Kidney (tissue), 14 donors: ENCODE results near the gene CPLX1. TPM values are rescaled to one million over a fixed set of nuclear protein-coding genes. Genes with fewer than 3 reads are reported as not detected.
A peak's percentile ranks its signal among the peaks of the same experiment; 100 is the strongest.

Experiments used
- DNase-seq, 5 donors: peaks; one replicate each; pipeline ENCODE4 v3.0.0-alpha.2; 2013 to 2020
- FAIRE-seq: peaks from 2 replicates; lab custom pipeline; 2012; peaks lifted over from hg19 to GRCh38; lab: Jason Lieb, UNC
- H3K27ac ChIP-seq, 2 donors: one replicate each; pipeline ENCODE4 v1.7.0; 2013; ENCODE audit warnings: low read depth in 2 of 2, low read length in 2 of 2, inconsistent platforms in 1 of 2
- H3K27me3 ChIP-seq: one replicate; pipeline ENCODE4 v1.7.1; 2013; ENCODE audit warnings: low read length, inconsistent platforms; ENCODE audit not compliant: control insufficient read depth, insufficient read depth
- H3K36me3 ChIP-seq, 3 donors: one replicate each; pipeline versions ENCODE4 v1.7.0 to v1.7.1; 2013; ENCODE audit warnings: low read length in 3 of 3, control low read depth in 1 of 3, inconsistent platforms in 1 of 3; ENCODE audit not compliant: insufficient read depth in 3 of 3, control insufficient read depth in 2 of 3
- H3K4me1 ChIP-seq, 3 donors: one replicate each; pipeline versions ENCODE4 v1.7.0 to v1.7.1; 2013; ENCODE audit warnings: low read length in 3 of 3, inconsistent platforms in 1 of 3, low read depth in 1 of 3; ENCODE audit not compliant: control insufficient read depth in 2 of 3, insufficient read depth in 2 of 3
- H3K4me3 ChIP-seq, 3 donors: one replicate each; pipeline versions ENCODE4 v1.7.0 to v1.8.1; 2013; ENCODE audit warnings: low read length in 3 of 3, control low read depth in 1 of 3, inconsistent platforms in 1 of 3
- H3K9ac ChIP-seq, 3 donors: one replicate each; pipeline versions ENCODE4 v1.7.0 to v1.7.1; 2013; ENCODE audit warnings: low read length in 3 of 3, control low read depth in 1 of 3, inconsistent platforms in 1 of 3
- H3K9me3 ChIP-seq, 3 donors: one replicate each; pipeline versions ENCODE4 v1.7.0 to v1.7.1; 2013; ENCODE audit warnings: low read length in 3 of 3, control low read depth in 1 of 3, inconsistent platforms in 1 of 3; ENCODE audit not compliant: control insufficient read depth in 2 of 3, insufficient read depth in 1 of 3
- intact Hi-C: fragments of 100-400 bp; cut with DNase I; formaldehyde crosslinking; loops from one replicate; pipeline ENCODE4 v1.11.1; 2022
- polyA plus RNA-seq: library from polyadenylated mRNA; stranded (reverse); fragments of 350-450 nt; fragmentation: Illumina TruSeq; extraction: RNeasy Lipid Tissue Mini Kit (QIAGEN cat#74804); gene quantifications from one replicate; pipeline ENCODE4 v1.2.3, GENCODE V29; 2014; ENCODE audit warnings: low read depth, low replicate concordance; ENCODE audit not compliant: insufficient read depth
- total RNA-seq: library from RNA; stranded (reverse); fragmentation: NEBNext Ultra II Directional; extraction: Animal tissue kit (Norgen Biotek cat#: 25700); gene quantifications from one replicate; pipeline ENCODE4 v1.2.1, GENCODE V29; 2021
- TF ChIP-seq, protein P1 (sequence below): IDR thresholded peaks from 3 replicates; pipeline ENCODE4 v1.5.1; 2012; ENCODE audit warnings: mild to moderate bottlenecking, moderate library complexity, borderline replicate concordance; ENCODE audit not compliant: insufficient read depth; ENCODE audit errors: extremely low read depth
- donor health status: control.
- donor health status: control.
- donor health status: control.
- donor health status: control.
- donor health status: control.
- donor health status: DM: yes; HTN: yes; CAD: no.
- donor health status: Normal renal cell carcinoma (clear cell type).

Gene CPLX1
- total and polyA plus RNA-seq, 2 donors from 2014 or later, result 3.9 to 10.2 TPM

DNA sequence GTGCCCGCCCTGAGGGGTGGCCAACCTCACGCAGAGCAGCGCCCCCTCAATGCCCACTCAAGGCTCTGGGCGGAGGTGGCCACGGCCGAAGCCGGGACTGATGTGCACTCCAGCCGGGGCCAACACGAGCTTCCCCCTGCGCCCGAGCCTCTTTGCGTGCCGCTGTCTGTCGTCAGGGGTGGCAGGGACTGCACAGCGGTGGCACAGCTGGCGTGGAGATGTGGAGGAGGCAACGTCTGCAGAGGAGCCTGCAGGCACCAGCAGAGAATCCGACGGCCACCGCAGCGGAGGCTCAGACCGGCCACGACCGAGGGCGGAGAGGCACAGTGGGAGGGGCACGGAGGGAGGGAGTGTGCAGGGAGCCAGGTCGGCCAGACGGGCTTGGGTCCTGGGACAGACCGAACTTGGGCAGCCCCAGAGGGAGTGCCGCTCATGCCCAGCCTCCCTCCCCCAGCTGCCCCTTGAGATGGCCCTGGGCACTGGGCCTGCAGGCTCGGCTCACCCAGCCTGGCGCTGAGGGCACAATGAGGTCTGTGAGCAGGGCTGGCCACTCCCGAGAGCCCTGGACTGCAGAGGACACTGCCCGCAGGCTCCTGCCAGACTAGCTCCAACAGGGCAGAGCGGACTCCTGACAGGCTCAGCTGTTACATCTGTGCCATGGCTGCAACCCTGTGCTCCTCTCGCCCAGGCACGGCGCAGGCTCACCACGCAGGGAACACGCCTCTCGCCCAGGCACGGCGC, 46.5 kb upstream of the CPLX1 start:
- no peak for FAIRE-seq

DNA sequence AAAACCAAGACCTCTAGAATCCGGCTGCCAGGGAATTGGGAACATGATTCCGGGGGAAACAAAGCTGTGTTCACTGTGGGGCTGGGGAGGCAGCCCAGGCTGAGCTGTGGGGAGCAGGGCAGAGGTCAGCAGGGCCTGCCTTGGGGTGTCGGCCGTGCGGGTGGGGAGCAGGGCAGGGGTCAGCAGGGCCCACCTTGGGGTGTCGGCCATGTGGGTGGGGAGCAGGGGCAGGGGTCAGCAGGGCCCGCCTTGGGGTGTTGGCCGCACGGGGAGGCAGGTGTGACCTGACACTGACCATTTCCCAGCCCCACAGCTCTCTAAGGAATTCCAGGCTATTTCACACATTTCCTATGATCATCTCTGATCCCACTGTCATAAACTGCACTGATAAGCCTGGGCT, 45.6 kb upstream of the CPLX1 start:
- Histone ChIP-seq H3K9me3 (peaks cover 0 to 7% (median 0%) of the 10 kb centered on the region in 3 donors), H3K9ac (no peak overlapping the region), H3K36me3 (peaks cover 16 to 34% (median 27%) of the 10 kb centered on the region in 3 donors), H3K4me3 (no peak overlapping the region), H3K4me1 (peaks cover 0 to 6% (median 2%) of the 10 kb centered on the region in 3 donors), H3K27ac (no peak overlapping the region), H3K27me3 (no peaks in the 10 kb centered on the region)
- DNase-seq (no peak), FAIRE-seq (no peak)
- intact Hi-C loops, result no loop called here
- TF ChIP-seq, protein P1, sequence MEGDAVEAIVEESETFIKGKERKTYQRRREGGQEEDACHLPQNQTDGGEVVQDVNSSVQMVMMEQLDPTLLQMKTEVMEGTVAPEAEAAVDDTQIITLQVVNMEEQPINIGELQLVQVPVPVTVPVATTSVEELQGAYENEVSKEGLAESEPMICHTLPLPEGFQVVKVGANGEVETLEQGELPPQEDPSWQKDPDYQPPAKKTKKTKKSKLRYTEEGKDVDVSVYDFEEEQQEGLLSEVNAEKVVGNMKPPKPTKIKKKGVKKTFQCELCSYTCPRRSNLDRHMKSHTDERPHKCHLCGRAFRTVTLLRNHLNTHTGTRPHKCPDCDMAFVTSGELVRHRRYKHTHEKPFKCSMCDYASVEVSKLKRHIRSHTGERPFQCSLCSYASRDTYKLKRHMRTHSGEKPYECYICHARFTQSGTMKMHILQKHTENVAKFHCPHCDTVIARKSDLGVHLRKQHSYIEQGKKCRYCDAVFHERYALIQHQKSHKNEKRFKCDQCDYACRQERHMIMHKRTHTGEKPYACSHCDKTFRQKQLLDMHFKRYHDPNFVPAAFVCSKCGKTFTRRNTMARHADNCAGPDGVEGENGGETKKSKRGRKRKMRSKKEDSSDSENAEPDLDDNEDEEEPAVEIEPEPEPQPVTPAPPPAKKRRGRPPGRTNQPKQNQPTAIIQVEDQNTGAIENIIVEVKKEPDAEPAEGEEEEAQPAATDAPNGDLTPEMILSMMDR, result no peak

More for the DNA sequence above, 46.5 kb upstream of the CPLX1 start:
- H3K27ac ChIP-seq, result no peak overlapping the region
- peaks cover 16 to 30% (median 26%) of the 10 kb centered on the region in 3 donors for H3K36me3 ChIP-seq
- intact Hi-C loops, result no loop called here
- peaks cover 0 to 7% (median 0%) of the 10 kb centered on the region in 3 donors for H3K9me3 ChIP-seq
- H3K4me3 ChIP-seq, result no peak overlapping the region
- no peaks in the 10 kb centered on the region for H3K27me3 ChIP-seq
- no peak overlapping the region for H3K9ac ChIP-seq
- DNase-seq, result no peak
- TF ChIP-seq, protein P1, result no peak
- peaks cover 0 to 7% (median 2%) of the 10 kb centered on the region in 3 donors for H3K4me1 ChIP-seq

DNA sequence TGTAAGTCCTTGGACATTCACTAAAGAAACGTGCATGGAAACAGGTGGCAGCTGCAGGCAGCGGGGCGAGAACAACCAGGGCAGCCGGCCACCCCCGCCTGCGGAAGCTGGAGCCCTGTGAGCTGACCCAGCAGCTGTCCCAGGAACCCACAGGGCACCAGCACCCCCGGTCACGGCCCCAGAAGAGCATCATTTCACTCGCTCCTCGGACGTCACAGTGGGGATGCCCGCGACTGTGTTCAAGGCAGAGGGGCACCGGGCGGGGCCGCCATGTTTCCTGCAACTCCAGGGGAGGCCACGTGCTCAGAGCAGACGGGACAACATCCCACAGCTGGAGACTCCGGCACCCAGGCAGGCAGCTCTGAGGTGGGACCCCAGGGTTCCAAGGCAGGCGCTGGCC, 45.0 kb upstream of the CPLX1 start:
- Histone ChIP-seq H3K27me3 (no peaks in the 10 kb centered on the region), H3K27ac (no peak overlapping the region), H3K9ac (no peak overlapping the region), H3K9me3 (peaks cover 0 to 7% (median 0%) of the 10 kb centered on the region in 3 donors), H3K4me3 (no peak overlapping the region), H3K36me3 (peaks cover 16 to 36% (median 27%) of the 10 kb centered on the region in 3 donors), H3K4me1 (peaks cover 0 to 2% (median 2%) of the 10 kb centered on the region in 3 donors)
- TF ChIP-seq, protein P1, result no peak
- FAIRE-seq (no peak), DNase-seq (peak in 1 of 5 donors; percentile 66)
- intact Hi-C loops, result no loop called here
